Islet of Langerhans (tissue), 1 donor: ENCODE results near the gene LAMA1.

Experiments used
- FAIRE-seq: peaks from one replicate; lab custom pipeline; 2011; peaks lifted over from hg19 to GRCh38; lab: Jason Lieb, UNC

Gene LAMA1

DNA sequence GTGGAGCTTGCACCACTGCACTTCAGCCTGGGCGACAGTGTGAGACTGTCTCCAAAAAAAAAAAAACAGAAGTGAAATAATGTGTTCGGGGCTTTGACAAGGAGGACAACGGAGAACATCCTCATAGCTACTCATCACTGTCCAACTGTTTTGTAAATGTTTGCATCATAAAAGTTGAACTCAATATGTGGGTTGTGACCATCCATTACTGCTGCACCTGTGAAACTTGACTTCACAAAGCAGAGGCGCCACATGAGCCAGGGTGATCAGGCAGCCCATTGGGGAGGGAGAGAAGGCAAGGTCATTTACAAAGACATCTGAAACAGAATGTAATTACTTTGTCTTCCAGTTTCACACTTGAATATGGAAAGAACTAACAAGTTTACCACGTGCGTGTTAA lies 61.6 kb downstream of the LAMA1 start:
- no peak for FAIRE-seq

DNA sequence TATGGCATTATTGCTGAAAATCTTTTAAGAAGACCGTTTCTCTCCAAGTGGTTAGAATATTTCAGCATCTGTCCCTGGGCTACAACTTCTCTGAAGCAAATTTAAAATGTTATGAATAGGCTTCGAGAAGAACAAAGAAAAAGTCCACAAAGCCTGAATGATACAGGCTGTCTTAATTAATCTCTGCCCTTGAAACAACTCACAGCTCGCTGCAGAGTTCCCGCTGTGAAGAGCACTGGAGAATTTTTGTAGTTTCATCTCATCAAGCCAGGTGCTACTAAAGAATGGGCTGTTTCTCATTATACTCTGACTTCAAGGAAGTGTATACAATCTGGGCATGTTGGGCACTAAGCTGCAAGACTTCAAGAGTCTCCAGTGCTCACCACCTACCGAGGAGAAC lies 67.6 kb downstream of the LAMA1 start:
- FAIRE-seq, result no peak

DNA sequence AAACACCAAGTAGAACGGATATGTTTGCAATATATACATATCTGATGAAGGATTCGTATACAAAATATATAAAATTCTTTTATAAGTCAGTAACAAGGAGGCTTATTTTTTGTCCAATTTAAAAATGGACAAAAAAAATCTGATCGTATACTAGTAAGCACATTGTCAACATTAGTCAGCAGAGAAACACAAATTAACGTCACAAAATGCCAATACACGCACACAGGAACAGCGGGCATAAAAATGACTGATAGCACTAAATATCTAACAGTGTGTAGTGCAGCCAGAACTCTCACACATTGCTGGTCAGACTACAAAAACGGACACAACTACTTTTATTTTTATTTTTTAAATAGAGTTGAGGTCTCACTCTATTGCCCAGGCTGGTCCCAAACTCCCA lies 69.5 kb downstream of the LAMA1 start:
- no peak for FAIRE-seq

DNA sequence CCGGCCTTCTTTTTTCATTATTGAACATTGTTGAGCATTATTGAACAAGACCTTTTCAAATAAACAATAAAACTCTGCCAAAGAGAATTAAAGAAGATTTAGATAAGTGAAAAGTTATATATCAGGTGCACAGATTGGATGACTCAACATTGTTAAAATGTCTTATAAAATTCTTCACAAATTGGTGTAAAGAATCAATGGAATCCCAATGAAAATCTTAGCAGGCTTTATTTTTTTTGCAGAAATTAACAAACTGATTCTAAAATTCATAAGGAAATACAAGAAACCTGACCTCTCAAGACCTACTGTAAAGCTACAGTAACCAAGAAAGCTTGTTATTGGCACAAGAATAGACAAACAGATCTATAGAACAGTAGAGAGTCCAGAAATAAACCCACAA lies 70.3 kb downstream of the LAMA1 start:
- no peak for FAIRE-seq

DNA sequence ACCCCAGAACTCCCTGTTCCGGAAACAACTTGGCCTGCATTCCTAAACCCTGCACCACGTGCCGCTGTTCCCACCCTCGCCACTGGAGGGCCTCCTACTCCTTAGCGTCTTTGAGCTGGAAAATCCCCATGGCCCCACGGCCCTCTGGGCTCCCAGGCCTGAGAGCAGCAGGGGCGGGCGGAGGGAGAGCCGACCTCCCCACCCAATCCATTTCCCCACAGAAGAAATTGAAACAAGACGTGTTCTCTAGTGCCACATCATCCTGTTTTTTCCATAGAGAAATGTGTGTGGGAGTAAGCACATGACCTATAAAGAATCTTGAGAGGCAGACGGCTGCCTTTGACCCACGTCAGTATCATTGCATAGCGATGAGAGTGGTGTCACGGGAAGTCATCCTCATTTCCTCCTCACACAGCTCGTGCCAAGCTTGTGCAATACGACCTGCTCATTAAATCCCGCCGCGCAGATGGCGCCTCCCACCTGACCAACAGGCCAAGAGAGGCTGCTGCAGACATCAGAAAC lies 79.2 kb downstream of the LAMA1 start:
- no peak for FAIRE-seq

DNA sequence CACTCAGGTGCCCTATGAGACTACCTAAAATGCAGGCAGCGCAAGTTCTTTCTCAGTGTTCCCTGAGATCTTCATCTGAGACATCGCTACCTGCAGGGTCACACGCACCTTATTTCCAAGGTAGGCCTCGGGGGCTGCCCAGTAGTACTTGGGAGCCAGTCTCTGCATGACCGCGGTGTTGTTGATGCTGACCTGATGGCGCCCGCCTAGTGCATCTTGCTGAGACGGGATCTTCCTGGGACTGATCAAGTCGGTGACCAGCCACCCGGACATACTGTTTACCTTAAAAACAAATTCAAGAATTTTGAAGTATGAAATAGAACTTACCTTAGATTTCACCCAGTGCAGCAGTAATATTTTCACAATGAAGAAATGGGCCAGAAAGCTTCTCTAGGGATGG lies 80.1 kb downstream of the LAMA1 start:
- FAIRE-seq, result no peak

DNA sequence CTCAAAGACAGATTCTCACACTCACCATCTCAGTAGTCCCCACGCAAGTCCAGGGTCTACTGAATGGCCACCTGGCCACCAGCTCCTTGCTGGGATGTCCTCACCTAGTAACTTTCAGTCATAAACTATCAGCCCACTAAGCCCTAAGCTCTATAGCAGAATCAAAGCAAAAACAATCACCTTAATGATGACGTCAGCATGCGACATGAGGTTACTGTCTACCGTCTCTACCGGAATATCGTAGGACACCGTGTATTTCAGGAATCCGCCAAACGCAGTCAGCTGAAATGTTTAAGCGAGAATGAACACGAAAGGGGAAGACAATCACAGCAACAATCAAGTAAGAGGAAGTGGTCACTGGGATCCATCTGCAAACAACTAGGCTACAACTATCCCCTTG lies 81.8 kb downstream of the LAMA1 start:
- no peak for FAIRE-seq

DNA sequence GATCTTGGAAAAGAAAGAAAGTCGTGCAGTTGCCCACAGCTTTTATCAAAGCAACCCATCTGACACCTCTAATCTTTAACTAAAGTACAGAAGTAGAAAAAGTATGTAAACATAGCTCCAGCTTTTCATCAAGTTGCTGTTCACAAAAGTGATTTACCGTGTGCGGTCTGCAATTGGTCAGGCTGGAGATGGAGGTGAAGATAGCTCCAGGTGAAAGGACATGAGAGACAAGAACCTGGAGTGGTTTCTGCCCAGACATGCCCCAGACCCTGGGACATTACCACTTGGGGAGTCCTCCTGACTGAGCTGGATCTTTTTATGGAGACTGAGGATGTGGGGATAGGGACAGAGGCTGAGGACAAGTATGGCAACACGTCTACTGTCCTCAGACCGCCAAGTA lies 82.7 kb downstream of the LAMA1 start:
- no peak for FAIRE-seq

DNA sequence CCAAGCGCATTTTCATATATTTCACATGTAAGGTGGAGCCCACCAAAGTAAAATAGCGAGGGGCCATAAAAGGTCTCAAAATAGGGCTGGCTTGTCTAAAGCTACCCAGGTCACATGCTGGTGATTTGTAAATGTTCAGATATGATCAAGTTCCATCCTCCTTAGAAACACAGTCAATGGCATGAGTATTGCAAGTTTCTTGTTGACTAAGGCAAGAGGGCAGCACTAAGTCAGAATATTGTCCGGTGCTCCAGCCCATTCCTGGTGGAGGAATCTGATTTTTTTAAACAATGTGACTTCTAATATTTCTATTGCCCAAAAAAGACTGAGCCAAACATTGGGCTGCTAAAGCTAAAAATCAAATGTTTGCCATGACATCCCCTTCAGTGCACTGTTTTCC lies 85.1 kb downstream of the LAMA1 start:
- no peak for FAIRE-seq

DNA sequence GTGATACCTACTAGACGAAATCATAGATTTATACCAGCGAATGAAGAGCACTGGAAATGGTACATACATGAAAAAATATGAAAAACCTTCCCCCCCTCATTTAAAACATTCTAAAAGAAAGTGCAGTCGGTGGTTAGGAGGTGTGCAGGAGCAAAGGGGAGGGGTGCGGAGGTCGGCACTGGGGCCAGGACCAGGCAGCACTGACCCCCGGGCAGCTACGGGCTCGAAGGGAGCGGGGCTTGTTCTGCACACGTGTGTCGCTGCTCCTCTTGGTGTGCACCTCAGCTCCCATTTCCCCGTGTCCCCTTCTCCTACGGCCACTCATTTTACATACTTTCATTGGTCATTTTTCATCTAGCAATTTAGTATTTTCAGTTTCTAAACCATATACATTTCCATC lies 89.0 kb downstream of the LAMA1 start:
- FAIRE-seq, result no peak

DNA sequence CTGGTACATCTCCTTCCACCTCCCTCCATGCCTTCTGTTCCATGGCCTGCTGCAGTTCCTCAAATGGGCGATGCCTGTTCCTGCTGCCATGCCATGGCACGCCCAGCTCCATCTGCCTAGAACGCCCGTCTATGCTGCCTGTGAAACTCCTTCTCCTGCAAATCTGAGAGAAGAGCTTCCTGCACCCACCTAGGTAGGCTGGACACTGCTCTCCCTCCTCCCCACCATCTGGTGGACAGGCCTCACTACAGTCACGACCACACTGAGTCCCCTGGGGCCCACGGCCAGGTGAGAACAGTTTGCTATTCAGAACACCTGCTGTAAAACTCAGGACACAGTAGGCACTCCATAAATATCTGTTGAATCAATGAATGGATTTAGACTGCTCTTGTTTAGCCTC lies 92.4 kb downstream of the LAMA1 start:
- no peak for FAIRE-seq

DNA sequence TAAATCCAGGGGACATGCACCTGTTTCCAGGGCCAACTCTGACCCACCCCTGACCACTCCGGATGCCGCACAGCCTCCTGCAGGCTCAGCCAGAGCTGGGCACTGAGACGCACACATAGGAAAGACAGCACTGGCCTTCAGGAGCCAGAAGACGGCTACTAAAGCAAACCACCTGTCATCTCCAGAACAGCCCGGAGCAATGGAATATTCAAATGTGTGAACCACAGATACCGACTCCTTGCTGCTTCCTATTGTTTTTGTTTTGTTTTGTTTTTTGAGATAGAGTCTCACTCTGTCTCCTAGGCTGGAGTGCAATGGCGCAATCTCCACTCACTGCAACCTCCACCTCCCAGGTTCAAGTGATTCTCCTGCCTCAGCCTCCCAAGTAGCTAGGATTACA lies 94.0 kb downstream of the LAMA1 start:
- no peak for FAIRE-seq

DNA sequence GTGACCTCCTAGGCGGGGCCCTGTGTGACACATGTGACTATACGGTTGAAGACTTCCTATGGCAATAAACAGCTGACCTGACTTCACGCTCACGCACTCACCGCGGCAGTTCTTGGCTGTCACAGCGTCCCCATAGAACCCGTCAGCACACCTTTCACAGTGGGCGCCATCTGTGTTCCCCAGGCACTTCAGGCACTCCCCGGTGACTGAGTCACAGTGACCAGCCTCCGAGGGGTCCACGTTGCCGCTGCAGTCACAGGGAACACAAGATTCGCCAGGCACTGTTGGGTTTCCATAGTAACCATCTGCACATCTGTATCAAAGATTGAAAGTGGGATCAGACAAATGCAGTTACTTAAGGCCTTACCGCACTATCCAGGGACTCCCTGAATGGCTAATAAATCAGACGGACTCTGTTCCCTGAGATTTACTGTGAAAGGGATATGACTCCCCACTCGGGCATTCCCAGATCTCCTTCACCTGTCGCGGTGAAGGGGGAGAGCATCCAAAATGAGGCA lies 94.5 kb downstream of the LAMA1 start:
- FAIRE-seq, result no peak

DNA sequence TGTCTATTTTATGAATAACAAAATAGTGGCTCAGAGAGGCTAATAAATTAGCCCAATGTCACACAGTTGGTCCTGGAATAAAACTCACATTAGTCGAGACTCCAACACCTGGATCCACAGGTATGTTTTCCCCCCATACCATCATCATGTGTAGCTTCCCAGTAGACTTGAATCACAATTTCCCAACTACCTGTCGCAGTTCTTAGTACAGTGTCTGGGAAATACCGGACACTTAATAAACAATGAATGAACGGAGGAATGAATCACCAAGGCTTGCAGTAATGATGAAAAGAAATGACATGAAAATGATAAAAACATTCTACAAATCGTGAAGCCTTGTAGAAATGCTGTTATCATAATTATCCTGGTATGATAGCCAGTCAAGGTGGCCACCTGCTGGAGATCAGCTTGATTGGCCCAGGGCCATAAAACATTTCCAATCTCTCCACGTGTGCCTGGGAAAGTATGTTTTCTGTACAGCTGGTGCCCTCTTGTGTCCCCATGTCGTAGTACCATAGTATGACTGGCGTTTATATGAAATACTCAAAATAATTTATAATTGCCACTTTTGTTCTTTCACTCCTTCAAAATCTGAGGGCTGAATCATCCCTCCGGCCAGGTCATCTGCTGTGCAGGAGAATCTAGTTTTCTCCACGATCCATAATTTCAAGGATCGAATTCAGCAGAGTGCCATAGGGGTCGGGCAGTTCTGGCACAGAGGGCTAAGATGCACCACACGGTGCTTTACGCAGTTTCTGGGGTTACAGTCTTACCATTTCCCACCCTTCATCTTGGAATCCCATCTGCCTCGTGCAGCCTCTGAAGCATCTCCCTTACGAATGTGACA lies 95.4 kb downstream of the LAMA1 start:
- FAIRE-seq, result peak; percentile 71

DNA sequence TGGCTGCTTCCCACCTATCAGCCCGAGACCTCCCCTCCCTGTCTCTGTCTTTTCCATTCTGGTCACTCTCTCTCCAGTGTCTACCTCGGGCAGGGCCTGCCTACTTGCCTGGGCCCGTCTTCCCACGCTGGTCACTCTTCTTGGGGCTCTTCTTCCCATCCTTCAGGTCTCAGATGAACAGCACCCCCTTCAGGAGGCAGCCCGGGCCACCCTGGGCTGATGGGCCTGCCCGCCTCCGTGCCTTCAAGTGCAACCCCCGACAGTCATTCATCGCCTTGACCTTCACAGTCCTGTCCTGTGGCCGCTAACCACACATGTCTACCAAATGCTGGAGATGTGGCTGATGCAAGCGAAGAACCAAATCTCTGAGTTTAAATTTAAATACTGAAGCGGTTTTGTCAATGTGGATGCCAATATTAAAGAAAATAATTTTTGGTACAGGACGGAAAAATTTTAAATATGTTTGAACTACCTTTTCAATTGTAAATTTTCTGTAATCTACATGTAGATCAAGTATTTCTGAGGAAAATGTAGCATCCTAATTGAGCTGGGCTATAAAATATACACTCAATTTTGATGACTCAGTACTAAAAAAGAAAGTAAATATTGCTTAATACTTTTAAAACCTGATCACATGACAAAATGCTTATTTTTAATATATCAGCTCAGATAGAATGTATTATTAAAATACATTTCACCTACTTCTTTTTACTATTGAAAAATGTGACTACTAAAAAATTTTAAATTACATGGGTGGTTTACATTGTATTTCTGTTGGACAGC lies 96.4 kb downstream of the LAMA1 start:
- FAIRE-seq, result no peak

DNA sequence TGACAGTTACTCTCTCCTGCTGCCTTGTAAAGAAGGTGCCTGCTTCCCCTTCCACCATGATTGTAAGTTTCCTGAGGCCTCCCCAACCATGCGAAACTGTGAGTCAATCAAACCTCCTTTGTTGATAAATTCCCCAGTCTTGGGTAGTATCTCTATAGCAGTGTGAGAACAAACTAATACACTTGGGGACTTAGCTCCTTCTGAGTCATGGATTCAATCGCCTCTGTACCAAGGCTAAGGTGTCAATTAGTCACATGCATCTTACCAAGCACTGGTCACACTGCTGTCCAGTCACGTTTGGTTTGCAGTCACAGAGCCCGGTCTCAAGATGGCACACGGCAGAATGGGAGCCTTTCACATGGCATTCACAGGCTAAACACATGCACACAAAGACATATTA lies 100.6 kb downstream of the LAMA1 start:
- FAIRE-seq, result no peak

DNA sequence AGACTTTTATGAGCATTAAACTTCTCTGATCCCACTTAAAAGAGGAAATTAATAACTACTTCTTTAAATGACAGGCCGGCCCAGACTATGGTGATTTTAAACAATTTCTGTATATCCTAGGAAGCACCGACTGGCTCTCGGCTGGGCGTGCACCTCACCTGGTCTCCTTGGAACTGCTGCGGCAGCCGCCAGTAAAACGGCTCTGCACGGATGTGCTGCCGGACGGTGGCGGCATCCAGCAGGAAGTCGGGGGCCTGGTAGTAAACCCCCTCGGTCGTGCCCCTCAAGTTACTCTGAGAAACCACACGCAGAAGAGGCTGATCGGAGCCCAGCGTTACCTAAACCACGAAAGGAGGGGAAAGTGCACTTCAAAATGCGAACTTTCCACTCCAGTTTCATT lies 106.5 kb downstream of the LAMA1 start:
- FAIRE-seq, result no peak

DNA sequence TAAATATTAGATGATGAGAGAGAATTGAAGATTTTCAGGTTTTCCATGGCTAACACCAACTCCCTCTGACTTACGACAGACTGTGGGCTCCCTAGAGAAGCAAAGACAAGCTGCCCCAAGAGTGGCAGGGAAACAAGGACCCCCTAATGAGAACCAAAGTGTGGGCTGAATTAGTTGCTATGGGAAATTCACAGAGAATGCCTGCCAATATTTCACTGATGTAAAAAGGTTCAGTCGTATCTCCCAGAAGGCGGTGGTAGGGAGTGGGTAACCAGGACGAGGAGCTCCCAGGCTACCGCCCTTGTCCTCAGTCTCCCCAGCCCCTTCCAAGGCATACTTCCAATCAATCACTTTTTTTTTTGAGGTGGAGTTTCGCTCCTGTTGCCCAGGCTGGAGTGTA lies 113.6 kb downstream of the LAMA1 start:
- no peak for FAIRE-seq

DNA sequence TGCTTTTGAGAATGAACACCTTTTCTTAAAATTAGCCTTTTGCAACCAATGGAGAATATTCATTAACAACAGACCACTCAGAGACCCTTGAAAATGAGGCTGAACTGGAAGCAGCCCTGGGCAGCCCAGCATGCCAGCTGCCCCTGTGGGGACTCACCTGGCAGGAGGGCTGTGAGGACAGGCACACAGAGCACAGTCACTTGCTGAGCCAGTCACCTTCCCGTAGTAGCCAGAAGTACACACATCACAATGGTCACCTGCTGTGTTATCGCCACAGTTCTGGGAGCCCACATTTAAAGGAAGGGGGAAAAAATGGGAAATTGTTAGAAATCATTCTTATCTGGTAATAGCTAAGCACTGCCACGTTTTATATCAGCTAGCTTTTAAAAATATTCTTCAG lies 115.5 kb downstream of the LAMA1 start:
- FAIRE-seq, result no peak

DNA sequence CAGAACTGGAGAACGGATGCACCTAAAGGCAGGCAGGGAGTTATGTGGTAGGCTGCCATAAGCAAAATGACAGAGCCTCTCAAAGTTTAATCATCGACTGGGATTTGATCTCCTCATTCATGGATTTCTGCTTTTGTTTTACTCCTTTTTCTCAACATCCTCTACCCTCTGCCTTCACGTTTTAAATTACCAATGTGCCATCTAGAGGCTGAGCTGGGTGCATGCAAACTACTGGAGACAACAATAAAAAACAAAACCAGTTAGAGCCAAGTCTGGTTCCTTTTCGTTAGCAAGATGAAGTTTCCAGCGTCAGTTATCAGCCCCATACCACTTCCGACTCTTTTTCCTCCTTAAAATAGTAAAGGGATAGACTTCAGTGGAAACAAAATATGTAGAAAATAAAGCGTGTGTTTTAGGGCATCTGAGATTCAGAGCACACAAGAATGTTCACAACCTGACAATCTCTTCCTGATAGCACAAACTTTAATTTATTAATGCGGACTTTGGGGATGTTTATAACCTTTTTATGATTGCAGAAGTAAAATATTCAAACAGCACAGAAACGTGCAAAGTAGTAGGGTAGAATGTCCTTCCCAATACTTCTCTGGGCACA lies 117.0 kb downstream of the LAMA1 start:
- no peak for FAIRE-seq

DNA sequence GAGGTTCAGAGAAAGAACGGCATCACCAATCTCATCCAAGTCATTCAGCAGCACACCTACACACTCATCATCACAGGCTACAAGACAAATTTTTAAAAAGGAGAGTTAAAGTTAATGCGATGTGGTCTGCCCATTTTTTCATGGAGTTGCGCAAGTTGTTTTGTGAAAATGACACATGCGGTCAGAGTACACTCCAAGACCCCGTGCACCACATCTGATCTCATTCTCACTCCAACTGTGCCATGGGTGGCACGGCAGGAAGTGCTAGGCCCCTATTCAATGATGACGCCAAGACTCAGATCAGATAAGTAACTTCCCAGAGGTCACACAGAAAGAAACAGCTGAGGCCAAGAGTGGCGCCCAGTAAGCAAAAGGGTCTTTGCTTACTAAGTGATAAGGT lies 119.8 kb downstream of the LAMA1 start:
- no peak for FAIRE-seq

DNA sequence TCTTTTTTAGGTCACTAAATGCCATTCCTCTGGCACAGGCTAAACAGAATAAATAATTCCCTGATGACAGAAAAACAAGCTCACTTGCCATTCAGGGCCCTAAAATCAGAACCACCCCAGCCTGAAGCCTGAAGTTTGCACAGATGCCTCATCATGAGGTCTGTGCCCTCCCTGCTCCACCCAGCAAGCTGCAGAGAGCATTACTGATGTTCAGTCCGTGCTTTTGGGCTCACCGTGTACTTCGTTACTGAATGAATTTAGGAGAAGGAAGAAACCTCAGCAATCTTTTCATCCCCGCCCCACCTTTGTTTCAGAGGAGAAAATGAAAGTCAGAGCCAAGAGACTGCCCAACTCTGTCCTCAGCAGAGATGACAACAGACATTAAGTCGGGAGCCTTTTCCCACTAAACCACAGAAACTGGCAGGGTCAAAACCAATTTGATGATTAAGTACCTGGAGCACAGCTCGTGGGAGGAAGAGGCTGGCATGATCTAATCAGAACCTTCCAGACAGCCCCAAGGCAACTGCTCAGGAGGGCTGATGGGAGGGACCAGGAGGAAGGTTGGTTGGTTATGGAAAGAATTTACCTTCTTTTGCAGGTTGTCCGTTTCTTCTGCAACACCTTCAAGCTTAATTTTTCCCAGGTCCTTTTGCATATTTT lies 122.7 kb downstream of the LAMA1 start:
- no peak for FAIRE-seq
